Fibroblast of the aortic adventitia (primary cell): Measurements from ENCODE around the gene TPST2. TPM values are rescaled to one million over a fixed set of nuclear protein-coding genes. Genes with fewer than 3 reads are reported as not detected.

ENCODE experiments used
- DNase-seq: peaks from one replicate; pipeline ENCODE4 v3.0.0-alpha.2; 2010; ENCODE audit warnings: low read depth
- H3K4me3 ChIP-seq: 2 replicates; pipeline ENCODE4 v1.5.1; 2011; ENCODE audit warnings: low read depth, mild to moderate bottlenecking, control low read depth, low read length, moderate library complexity
- CTCF ChIP-seq: IDR thresholded peaks from 2 replicates; pipeline ENCODE4 v1.5.1; 2011; ENCODE audit warnings: mild to moderate bottlenecking, low read length, control low read depth, inconsistent platforms; ENCODE audit not compliant: insufficient read depth
- total RNA-seq: library from RNA; depleted of rRNA; stranded (reverse); fragments of >200 nt; gene quantifications from 2 replicates; pipeline ENCODE4 v1.2.3, GENCODE V29; 2012; ENCODE audit warnings: low replicate concordance

The TPST2 gene
- total RNA-seq, 1 donor, result 15.5 TPM

DNA sequence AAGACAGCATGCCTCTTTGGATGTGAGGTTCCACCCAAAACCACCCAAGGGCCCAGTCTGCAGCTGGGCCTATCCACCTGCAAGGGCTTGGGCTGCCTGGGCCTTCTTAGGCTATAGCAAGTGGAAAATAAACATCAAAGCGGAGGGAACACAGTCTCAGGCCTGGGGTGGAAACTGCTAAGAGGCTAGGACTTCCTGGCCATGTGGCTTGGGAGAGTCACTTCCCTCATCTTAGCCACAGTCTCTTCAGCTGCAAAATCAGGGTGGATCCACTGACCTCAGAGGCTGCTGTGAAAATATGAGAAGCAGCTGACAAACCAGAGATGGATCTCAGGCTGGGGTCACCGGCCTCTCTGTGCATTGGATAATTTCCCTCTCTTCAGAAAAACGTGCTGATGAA, 47.1 kb downstream of the TPST2 start:
- no peak for DNase-seq
- no peak for TF ChIP-seq CTCF
- H3K4me3 ChIP-seq, result no peak overlapping the region

DNA sequence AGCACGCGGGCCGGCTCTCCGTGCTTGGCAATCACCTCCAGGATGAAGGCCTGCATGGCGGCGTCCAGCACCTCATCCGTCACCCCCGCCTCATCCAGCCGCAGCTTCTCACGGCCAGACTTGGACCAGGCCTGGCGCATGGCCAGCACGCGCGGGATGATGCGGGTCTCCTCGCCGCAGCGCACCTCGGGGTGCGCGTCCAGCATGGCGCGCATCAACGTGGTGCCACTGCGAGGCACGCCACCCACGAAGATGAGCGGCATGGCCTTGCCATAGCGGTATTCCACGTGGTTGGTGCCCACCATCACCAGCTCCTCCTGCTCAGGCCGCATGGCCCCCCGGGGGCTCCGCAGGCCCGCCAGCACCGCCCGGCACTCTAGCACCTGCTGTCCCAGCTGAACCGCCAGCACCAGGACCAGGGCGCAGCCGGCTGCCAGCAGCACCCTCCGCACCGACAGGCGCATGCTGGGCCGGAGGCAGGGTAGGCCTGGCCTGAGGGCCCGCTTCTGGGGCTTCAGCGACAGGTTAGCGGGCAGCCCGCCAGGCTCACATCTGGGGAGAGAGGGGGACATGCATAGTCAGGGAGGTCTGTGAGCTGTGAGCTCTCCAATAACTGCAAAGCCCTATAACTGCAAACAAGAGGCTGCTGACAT, 48.6 kb downstream of the TPST2 start:
- DNase-seq, result no peak
- H3K4me3 ChIP-seq, result no peak overlapping the region
- no peak for TF ChIP-seq CTCF

- no peak overlapping the region for H3K4me3 ChIP-seq
- no peak for TF ChIP-seq CTCF
- DNase-seq, result no peak
Measured at GRCh38 chr22:26540119-26540518, 49.8 kb downstream of the TPST2 start.

GRCh38 chr22:26536762-26537134, 53.2 kb downstream of the TPST2 start:
- no peak for DNase-seq
- H3K4me3 ChIP-seq, result no peak overlapping the region
- TF ChIP-seq CTCF, result no peak

- H3K4me3 ChIP-seq, result no peak overlapping the region
- TF ChIP-seq CTCF, result no peak
- DNase-seq, result no peak
Measured at GRCh38 chr22:26536056-26536761, 53.7 kb downstream of the TPST2 start.

- no peak overlapping the region for H3K4me3 ChIP-seq
- no peak for DNase-seq
- TF ChIP-seq CTCF, result no peak
Measured at GRCh38 chr22:26535603-26535908, 54.4 kb downstream of the TPST2 start.
